ENCODE measurements around the gene SORL1.

- TF ChIP-seq CTCF (IDR thresholded peaks at IDR 0.05; ENCODE audit: low read length) (no peak), EZH2 (IDR thresholded peaks at IDR 0.05; ENCODE audit: borderline replicate concordance, low read length) (no peak)
Measured at GRCh38 chr11:121482231-121483129, 30.4 kb downstream of the SORL1 start.
